Esophagus squamous epithelium (tissue), 5 donors: ENCODE results near the gene PRELP. TPM values are rescaled to one million over a fixed set of nuclear protein-coding genes. Genes with fewer than 3 reads are reported as not detected.
A peak's percentile ranks its signal among the peaks of the same experiment; 100 is the strongest.

ENCODE experiments used
- DNase-seq: peaks from one replicate; lab custom pipeline; 2025; lab: John Stamatoyannopoulos, UW
- H3K27ac ChIP-seq, 4 donors: fragments of 200-600 bp; sonication (generic); one replicate each; pipeline ENCODE4 v1.5.1; 2016 to 2019; ENCODE audit warnings: mild to moderate bottlenecking in 1 of 4
- H3K27me3 ChIP-seq, 4 donors: fragments of 200-600 bp; sonication (generic); 1 replicate in 3 of 4; 2 replicates in 1 of 4; pipeline versions ENCODE4 v1.5.1 to v1.6.0; 2017 to 2021; ENCODE audit warnings: antibody characterized with exemption in 1 of 4
- H3K36me3 ChIP-seq, 3 donors: fragments of 200-600 bp; sonication (generic); one replicate each; pipeline ENCODE4 v1.5.1; 2016 to 2019
- H3K4me1 ChIP-seq, 3 donors: fragments of 200-600 bp; sonication (generic); one replicate each; pipeline ENCODE4 v1.5.1; 2017 to 2019
- H3K4me3 ChIP-seq, 4 donors: fragments of 200-600 bp; sonication (generic); 1 replicate in 3 of 4; 2 replicates in 1 of 4; pipeline ENCODE4 v1.5.1; 2016 to 2019; ENCODE audit warnings: mild to moderate bottlenecking in 2 of 4, moderate library complexity in 1 of 4
- H3K9me3 ChIP-seq, 3 donors: fragments of 200-600 bp; sonication (generic); one replicate each; pipeline ENCODE4 v1.5.1; 2016 to 2019
- POLR2A ChIP-seq, 4 donors: fragments of 450-650 bp; IDR thresholded peaks; one replicate each; pipeline ENCODE4 v1.6.1; 2017; ENCODE audit warnings: antibody characterized with exemption in 4 of 4, mild to moderate bottlenecking in 4 of 4, moderate library complexity in 3 of 4
- WGBS, 2 donors: methylation state at CpG; one replicate each; pipeline ENCODE4 v1.1.5; 2018; 5-methylcytosine and 5-hydroxymethylcytosine counted together
- intact Hi-C: fragments of 100-400 bp; cut with DNase I; formaldehyde crosslinking; loops from one replicate; pipeline ENCODE4 v1.15.0; 2022
- total RNA-seq, 4 donors: library from RNA; depleted of rRNA; stranded (reverse); fragments of >200 nt; gene quantifications; one replicate each; pipeline ENCODE4 v1.1.0, GENCODE V29; 2016
- TF ChIP-seq, protein P1 (sequence below), 6 experiments: fragments of 450-650 bp in 4 of 6; fragments of 200-600 bp in 2 of 6; sonication (generic) in 2 of 6; IDR thresholded peaks; one replicate each; pipeline ENCODE4 v1.5.1; 2016 to 2019; ENCODE audit warnings: antibody characterized with exemption in 6 of 6, mild to moderate bottlenecking in 4 of 6, moderate library complexity in 4 of 6
- donor health status: DM: yes; HTN: yes; CAD: no.

The PRELP gene
- total RNA-seq, 4 donors from 2014 or later, result 2.2 to 71.0 (median 9.1) TPM

DNA sequence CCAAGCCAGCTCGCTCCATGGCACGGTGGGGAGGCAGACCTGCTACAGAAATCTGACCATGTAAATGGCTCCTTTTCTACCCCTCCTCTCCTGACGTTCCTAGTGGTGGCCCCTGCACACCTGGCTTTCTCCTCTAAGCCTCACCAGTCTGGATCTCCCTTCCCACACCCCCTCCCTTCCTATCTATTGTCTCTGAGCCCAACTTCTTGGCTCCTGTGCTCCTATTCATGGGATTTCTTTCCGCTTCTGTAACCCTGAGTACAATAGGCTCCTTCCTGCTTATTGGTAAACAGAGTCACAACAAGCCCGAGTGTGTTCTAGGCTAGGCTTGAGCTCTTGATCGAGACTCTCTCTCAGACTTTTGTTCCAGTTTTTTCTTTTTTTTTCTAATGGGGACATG is 35.9 kb downstream of the PRELP start:
- no peak overlapping the region for H3K4me3 ChIP-seq
- intact Hi-C loops, result no loop called here
- no peaks in the 10 kb centered on the region for H3K27me3 ChIP-seq
- no peak for DNase-seq
- peak overlapping the region in 1 of 4 donors; percentile 6 for H3K27ac ChIP-seq
- no peaks in the 10 kb centered on the region for H3K9me3 ChIP-seq
- 55 to 63% methylated on average over 6 of the region's 6 CpGs for WGBS, 2 donors
- TF ChIP-seq, protein P1, sequence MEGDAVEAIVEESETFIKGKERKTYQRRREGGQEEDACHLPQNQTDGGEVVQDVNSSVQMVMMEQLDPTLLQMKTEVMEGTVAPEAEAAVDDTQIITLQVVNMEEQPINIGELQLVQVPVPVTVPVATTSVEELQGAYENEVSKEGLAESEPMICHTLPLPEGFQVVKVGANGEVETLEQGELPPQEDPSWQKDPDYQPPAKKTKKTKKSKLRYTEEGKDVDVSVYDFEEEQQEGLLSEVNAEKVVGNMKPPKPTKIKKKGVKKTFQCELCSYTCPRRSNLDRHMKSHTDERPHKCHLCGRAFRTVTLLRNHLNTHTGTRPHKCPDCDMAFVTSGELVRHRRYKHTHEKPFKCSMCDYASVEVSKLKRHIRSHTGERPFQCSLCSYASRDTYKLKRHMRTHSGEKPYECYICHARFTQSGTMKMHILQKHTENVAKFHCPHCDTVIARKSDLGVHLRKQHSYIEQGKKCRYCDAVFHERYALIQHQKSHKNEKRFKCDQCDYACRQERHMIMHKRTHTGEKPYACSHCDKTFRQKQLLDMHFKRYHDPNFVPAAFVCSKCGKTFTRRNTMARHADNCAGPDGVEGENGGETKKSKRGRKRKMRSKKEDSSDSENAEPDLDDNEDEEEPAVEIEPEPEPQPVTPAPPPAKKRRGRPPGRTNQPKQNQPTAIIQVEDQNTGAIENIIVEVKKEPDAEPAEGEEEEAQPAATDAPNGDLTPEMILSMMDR (IDR thresholded peaks at IDR 0.05), result no peak
- no peak for TF ChIP-seq POLR2A (IDR thresholded peaks at IDR 0.05)
- peaks cover 19 to 64% (median 43%) of the 10 kb centered on the region in 3 donors for H3K4me1 ChIP-seq
- no peaks in the 10 kb centered on the region for H3K36me3 ChIP-seq

DNA sequence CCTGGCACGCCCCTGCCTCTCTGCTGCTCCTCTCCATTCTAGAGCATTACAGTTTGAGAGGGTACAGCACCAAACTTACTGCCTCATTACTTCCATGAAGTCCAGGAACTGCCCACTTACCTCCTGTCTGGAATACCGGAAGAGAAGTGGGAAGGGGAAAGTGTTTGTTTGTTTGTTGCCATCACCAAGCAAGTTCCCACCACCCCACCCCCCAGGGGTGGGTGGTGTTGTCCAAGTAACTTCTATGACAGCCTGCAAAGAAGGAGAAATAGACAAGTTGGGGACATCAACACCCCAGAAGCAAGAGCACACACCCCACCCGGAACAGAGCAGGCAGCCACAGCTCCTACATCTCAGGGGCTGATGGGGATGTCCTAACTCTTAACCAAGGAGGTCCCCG is 36.3 kb downstream of the PRELP start:
- TF ChIP-seq POLR2A (IDR thresholded peaks at IDR 0.05), result no peak
- TF ChIP-seq, protein P1 (IDR thresholded peaks at IDR 0.05), result no peak
- Histone ChIP-seq H3K4me1 (peaks cover 16 to 64% (median 39%) of the 10 kb centered on the region in 3 donors), H3K9me3 (no peaks in the 10 kb centered on the region), H3K36me3 (no peaks in the 10 kb centered on the region), H3K27ac (peak overlapping the region in 2 of 4 donors; percentile 6 to 61), H3K27me3 (no peaks in the 10 kb centered on the region), H3K4me3 (no peak overlapping the region)
- DNase-seq, result no peak
- intact Hi-C loops, result no loop called here
- 78 to 100% methylated on average over 3 to 4 of the region's 4 CpGs for WGBS, 2 donors

DNA sequence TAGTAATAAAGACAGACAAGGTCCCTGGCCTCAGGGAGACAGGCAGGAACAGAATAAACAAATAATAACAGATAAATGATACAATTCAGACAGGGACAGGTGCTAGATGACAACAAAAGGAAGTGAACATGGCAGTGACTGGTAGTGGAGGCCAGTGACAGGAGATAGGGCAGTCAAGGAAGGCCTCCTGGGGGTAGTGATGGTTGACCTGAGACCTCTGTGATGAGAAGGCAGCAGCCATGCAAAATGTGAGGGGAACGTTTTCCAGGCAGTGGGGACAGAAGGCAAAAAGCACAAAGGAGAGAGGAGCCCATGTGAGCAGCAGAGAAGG is 36.9 kb downstream of the PRELP start:
- Histone ChIP-seq H3K36me3 (no peaks in the 10 kb centered on the region), H3K4me3 (no peak overlapping the region), H3K4me1 (peaks cover 13 to 64% (median 34%) of the 10 kb centered on the region in 3 donors), H3K9me3 (no peaks in the 10 kb centered on the region), H3K27me3 (no peaks in the 10 kb centered on the region), H3K27ac (peak overlapping the region; percentile 7 to 81 (median 66))
- WGBS, 2 donors, result 22 to 29% methylated on average over 1 of the region's 1 CpG
- intact Hi-C loops, result no loop called here
- TF ChIP-seq POLR2A (IDR thresholded peaks at IDR 0.05), result no peak
- TF ChIP-seq, protein P1 (IDR thresholded peaks at IDR 0.05), result no peak
- DNase-seq, result no peak

DNA sequence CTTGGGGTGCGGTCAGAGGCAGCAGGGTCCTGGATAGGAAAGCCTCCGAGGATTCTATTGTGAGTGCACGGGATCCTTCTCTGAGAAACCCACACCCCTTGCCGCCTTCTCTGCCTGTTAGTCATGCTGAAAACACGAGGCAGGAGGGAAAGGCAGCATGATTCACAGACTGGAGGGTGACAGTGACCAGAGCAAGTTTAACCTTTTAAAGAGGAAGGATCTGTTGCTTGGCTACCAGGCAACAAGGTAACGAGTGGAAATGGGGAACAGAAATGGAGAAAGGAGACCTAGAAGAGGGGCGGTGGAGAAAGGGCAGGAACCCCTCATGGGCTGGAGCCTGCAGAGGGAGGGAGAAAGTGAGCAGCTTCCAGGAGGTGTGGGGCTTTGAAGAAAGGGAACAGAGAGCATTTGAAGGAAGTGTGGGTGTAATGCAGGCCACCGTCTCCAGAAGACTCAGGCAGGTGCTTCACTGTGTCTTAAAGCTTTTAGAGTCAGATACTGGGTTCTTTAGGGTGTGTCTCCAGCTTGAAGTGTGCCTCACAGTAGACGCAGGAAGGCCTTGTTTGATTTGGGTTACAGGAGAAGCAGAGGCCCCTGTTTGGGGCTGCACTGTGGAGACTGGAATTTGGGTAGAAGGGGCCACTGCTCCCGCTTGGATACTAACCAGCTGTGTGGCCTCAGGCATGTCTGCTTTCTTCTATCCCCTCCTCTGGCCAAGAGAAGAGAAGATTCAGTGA is 37.4 kb downstream of the PRELP start:
- no peaks in the 10 kb centered on the region for H3K27me3 ChIP-seq
- H3K36me3 ChIP-seq, result no peaks in the 10 kb centered on the region
- WGBS, 2 donors, result 26 to 27% methylated on average over 10 of the region's 10 CpGs
- no peak overlapping the region for H3K4me3 ChIP-seq
- peak overlapping the region; percentile 7 to 81 (median 66) for H3K27ac ChIP-seq
- TF ChIP-seq, protein P1 (IDR thresholded peaks at IDR 0.05), result no peak
- TF ChIP-seq POLR2A (IDR thresholded peaks at IDR 0.05), result no peak
- DNase-seq, result no peak
- intact Hi-C loops, result no loop called here
- no peaks in the 10 kb centered on the region for H3K9me3 ChIP-seq
- peaks cover 13 to 64% (median 34%) of the 10 kb centered on the region in 3 donors for H3K4me1 ChIP-seq

DNA sequence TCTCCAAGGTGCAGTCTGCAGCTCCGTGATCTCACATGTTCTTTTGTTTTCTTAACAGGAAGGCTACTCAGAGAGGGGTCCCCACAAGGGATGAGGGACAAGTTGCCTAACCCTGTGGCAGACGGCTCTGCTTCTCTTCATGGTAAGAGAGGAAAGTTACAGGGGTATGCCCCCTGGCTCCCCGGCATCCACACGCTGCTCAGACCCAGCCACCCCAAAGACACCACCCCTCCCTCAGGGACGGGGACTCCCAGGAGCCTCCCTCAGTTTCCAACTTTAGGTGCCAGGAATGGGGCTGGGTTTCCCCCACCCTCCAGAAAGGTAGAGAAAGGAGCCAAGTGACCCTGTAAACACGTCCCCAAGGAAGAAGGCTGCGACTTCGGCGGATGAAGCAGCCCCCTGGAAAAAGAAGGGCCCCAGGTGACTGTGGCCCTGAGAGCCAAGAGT is 38.0 kb downstream of the PRELP start:
- Histone ChIP-seq H3K4me1 (peaks cover 13 to 60% (median 30%) of the 10 kb centered on the region in 3 donors), H3K27ac (peak overlapping the region in 3 of 4 donors; percentile 61 to 81 (median 72)), H3K9me3 (no peaks in the 10 kb centered on the region), H3K4me3 (no peak overlapping the region), H3K27me3 (no peaks in the 10 kb centered on the region), H3K36me3 (no peaks in the 10 kb centered on the region)
- TF ChIP-seq POLR2A (IDR thresholded peaks at IDR 0.05), result no peak
- TF ChIP-seq, protein P1 (IDR thresholded peaks at IDR 0.05), result no peak
- no peak for DNase-seq
- WGBS, 2 donors, result 87% methylated on average over 4 of the region's 9 CpGs; no CpG with 5 or more reads in 1 of the 2 donors
- intact Hi-C loops, result no loop called here
